Parietal lobe (tissue), 1 donor: ENCODE results near the gene LCE1D. TPM values are rescaled to one million over a fixed set of nuclear protein-coding genes. Genes with fewer than 3 reads are reported as not detected.

Source experiments
- total RNA-seq: library from RNA; depleted of rRNA; stranded (reverse); fragments of >200 nt; gene quantifications from one replicate; pipeline ENCODE4 v1.2.3, GENCODE V29; 2014

Gene LCE1D, protein sequence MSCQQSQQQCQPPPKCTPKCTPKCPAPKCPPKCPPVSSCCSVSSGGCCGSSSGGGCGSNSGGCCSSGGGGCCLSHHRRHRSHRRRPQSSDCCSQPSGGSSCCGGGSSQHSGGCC
- total RNA-seq = not detected

GRCh38 chr1:152796421-152796820 lies at the start of gene LCE1D:
LCE1D (plus strand) TSS chr1:152796721; CDS start chr1:152797795, 1,074 bp downstream.

GRCh38 chr1:152757747-152758146 lies 38.8 kb upstream of the LCE1D start, which contains the start of gene KPRP:
KPRP (plus strand) TSS chr1:152758025; CDS start chr1:152759589, 1,564 bp downstream.

GRCh38 chr1:152774875-152775274 lies 21.6 kb upstream of the LCE1D start, which contains the start of gene LCE1F:
LCE1F (plus strand) TSS chr1:152775140; CDS start chr1:152776372, 1,232 bp downstream.

DNA sequence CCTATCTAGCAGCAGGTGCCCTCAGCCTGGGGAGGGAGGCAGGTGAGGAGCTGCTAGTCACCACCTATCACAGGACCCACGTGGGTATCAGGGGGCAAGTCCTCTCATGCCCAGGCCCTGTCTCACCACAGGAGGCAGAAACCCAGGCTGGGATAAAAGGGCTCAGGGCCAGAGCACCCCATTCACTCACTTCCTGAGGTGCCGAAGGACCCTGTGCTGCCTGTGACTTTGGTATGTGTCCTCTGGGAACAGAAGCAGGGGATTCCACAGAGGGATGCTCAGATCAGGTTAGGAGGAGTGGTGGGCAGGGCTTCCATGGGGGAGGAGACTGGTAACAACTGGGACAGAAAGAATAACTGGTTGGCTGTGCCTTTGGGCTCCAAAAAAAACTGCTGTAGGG lies 10.4 kb upstream of the LCE1D start, which contains the start of gene LCE1E:
LCE1E (plus strand) TSS at position 181 of the 400 bp plus-strand sequence. CDS start 1,043 bp downstream, outside the sequence.

GRCh38 chr1:152806576-152806975 lies 10.1 kb downstream of the LCE1D start, which contains the start of gene LCE1C:
LCE1C (minus strand) TSS chr1:152806651; CDS start chr1:152805478, 1,173 bp downstream.

GRCh38 chr1:152811671-152812070 lies 15.2 kb downstream of the LCE1D start, which contains the start of gene LCE1B:
LCE1B (plus strand) TSS chr1:152811971; CDS start chr1:152812447, 476 bp downstream.

DNA sequence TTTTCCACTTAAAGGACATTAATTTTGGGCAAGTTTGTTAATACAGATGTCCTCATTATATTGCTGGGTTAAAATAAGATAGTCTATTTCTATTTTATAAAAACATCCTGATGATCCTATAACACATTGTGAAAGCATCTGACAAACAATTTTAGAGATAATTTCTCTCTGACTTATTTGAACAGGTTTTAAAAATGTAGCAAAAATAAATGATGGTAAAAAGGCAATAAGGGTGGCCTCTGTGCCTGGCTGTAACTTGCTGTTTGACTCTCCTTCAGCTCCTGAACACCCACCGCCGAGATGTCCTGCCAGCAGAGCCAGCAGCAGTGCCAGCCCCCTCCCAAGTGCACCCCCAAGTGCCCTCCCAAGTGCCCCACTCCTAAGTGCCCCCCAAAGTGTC lies 30.7 kb downstream of the LCE1D start, which contains the start of gene LCE1A:
LCE1A (plus strand) TSS at position 301 of the 400 bp plus-strand sequence; CDS start at position 301, 0 bp downstream.

GRCh38 chr1:152842556-152842955 lies 46.0 kb downstream of the LCE1D start, which contains the start of gene LCE6A:
LCE6A (plus strand) TSS chr1:152842856; CDS start chr1:152843521, 665 bp downstream.

Other genes with a start within 250 kb of the LCE1D start
- not detected for gene LCE3E, start 229.9 kb upstream of the LCE1D start, total RNA-seq
- not detected for gene LCE3D, start 216.2 kb upstream of the LCE1D start, total RNA-seq
- gene LCE3C, start 196.5 kb upstream of the LCE1D start, total RNA-seq = not detected
- gene LCE3B, start 182.9 kb upstream of the LCE1D start, total RNA-seq = not detected
- not detected for gene LCE3A, start 173.6 kb upstream of the LCE1D start, total RNA-seq
- not detected for gene LCE2D, start 133.3 kb upstream of the LCE1D start, total RNA-seq
- gene LCE2C, start 121.4 kb upstream of the LCE1D start, total RNA-seq = not detected
- not detected for gene LCE2B, start 110.6 kb upstream of the LCE1D start, total RNA-seq
- gene LCE2A, start 98.4 kb upstream of the LCE1D start, total RNA-seq = not detected
- gene LCE4A, start 88.6 kb upstream of the LCE1D start, total RNA-seq = not detected
- not detected for gene KPRP, start 38.7 kb upstream of the LCE1D start, total RNA-seq
- gene LCE1F, start 21.6 kb upstream of the LCE1D start, total RNA-seq = not detected
- gene LCE1E, start 10.5 kb upstream of the LCE1D start, total RNA-seq = not detected
- gene LCE1C, start 9.9 kb downstream of the LCE1D start, total RNA-seq = not detected
- not detected for gene LCE1B, start 15.2 kb downstream of the LCE1D start, total RNA-seq
- not detected for gene LCE1A, start 30.8 kb downstream of the LCE1D start, total RNA-seq
- not detected for gene LCE6A, start 46.1 kb downstream of the LCE1D start, total RNA-seq
- not detected for gene LCE7A, start 63.3 kb downstream of the LCE1D start, total RNA-seq
- not detected for gene SMCP, start 81.6 kb downstream of the LCE1D start, total RNA-seq
- gene IVL, start 111.8 kb downstream of the LCE1D start, total RNA-seq = not detected
- gene SPRR5, start 150.5 kb downstream of the LCE1D start, total RNA-seq = not detected
- gene SPRR4, start 173.9 kb downstream of the LCE1D start, total RNA-seq = not detected
- not detected for gene SPRR1A, start 187.4 kb downstream of the LCE1D start, total RNA-seq
- not detected for gene SPRR3, start 205.0 kb downstream of the LCE1D start, total RNA-seq
- gene SPRR1B, start 234.5 kb downstream of the LCE1D start, total RNA-seq = not detected
- not detected for gene SPRR2D, start 244.4 kb downstream of the LCE1D start, total RNA-seq